NCI-H1436 treated with DMSO at 0.1 percent for 48 hours (cell line): ENCODE results near the gene FGFBP3.
"Not testable (repeated sequence)": the region's sequence is repeated elsewhere in the genome, so short reads cannot be mapped to it uniquely, and the experiment has no call there.

ENCODE experiments used
- DNase-seq: peaks from one replicate; lab custom pipeline; 2025; lab: John Stamatoyannopoulos, UW

Gene FGFBP3

DNA sequence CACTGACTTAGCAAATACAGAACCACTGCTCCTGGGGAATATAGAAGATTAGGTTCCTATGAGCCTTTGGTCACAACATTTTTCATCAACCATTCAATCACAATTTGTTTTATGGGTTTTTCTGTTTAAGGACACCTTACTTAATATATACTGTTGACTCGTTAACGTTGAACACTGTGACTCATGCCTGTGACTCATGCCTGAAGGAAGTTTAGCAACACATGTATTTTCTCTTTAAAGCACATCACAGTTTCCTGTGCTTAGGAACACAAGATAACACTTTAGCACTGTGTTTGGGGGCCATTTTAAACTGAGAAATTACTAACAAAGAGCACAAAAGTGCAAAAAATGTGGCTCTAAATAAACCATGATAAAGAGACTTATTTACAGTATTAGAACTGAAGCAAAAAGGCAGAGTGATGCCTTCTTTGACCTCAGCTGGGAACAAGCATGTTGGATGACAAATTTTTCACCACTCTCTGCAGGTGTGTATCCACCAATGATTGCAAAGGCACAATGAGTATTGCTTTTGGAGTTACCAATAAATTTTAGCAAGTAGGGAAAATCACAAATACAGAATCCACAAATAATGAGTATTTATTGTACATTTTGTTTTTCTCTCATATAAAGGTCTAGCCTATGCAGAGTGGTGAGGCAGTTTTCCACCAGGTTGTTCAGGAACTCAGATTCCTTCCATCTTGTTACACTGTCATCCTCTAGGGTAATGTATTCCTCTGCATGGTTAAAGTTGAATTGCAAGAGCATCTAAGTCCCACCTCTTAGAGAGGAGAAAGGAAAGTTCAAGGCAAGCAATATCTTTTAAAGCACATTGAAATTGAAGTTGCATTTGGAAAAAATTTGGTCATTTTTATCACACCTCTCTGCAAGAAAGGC is 7.3 kb downstream of the FGFBP3 start:
- no peak for DNase-seq

DNA sequence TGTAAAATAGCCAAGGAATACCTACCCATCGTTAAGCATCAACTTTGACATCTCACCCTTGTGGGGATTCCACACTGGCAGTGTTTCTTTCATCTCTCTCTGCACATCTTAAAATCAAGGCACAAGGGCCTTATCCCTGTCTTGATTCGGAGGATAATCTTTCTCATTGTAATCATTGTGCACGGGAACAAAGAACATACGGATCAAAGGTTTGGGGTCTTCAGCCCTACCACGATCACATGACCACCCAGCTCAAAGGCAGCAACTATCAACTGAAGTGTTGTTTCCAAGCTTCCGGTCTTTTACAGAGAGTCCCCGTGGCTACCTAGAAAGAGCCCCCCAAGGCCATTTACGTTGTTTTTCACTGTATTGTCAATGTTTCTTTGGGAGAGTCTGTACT is 11.9 kb downstream of the FGFBP3 start:
- DNase-seq: no peak

DNA sequence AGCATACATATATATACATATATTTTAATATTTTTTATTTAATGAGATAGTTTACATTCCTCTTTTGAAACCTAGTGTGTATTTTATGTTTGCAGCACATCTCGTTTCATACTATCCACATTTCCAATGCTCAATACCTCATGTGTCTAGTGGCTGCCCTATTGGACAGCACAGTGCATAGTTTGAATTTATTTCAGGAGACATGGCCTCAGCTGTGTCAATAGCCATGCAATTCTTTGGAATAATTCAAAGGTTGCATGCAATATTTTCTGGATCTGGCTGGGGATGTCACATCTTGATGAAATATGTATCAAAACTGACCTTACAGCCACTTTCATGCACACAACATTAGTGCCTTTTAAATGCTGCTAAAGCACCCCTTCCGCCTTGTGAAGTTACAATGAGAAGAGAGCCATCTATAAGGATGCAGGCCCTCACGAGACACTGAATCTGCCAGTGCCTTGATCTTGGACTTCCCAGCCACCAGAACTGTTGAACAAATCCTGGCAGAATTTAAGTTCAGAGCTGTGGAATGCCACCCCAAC is 13.0 kb downstream of the FGFBP3 start:
- DNase-seq: no peak

DNA sequence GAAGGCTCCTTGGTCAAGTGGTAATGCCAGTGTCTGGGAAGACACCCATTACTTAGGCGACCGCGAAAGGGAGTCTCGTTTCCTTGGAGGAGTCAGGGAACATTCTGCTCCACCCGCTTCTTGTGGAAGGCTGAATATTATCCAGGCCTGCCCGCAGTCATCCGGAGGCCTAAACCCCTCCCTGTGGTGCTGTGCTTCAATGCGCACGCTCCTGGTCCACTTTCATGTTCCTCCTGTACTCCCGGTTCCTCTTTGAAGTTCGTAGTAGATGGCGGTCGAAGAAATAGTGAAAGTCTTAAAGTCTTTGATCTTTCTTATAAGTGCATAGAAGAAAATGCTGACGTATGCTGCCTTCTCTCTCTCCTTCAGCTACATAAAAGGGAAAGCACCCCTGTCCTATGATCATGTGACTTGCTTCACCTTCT is 15.0 kb downstream of the FGFBP3 start:
- DNase-seq: not testable (repeated sequence)

DNA sequence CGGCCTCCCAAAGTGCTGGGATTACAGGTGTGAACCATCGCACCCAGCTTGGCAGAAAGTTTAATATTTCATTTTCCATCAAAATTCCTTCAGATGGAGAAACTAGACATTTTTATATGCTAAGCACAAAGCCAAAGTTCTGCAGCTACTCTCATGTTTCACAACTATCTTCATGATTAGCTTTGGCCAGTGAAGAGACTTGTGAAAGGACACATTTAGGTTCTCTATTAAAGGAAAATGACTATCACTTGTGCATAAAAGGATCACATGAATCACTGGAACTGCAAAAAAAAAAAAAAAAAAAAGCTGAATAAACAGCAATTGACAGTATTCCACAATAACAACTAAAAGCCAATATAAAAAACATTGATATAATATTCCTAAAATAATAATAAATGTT is 16.2 kb downstream of the FGFBP3 start:
- no peak for DNase-seq

DNA sequence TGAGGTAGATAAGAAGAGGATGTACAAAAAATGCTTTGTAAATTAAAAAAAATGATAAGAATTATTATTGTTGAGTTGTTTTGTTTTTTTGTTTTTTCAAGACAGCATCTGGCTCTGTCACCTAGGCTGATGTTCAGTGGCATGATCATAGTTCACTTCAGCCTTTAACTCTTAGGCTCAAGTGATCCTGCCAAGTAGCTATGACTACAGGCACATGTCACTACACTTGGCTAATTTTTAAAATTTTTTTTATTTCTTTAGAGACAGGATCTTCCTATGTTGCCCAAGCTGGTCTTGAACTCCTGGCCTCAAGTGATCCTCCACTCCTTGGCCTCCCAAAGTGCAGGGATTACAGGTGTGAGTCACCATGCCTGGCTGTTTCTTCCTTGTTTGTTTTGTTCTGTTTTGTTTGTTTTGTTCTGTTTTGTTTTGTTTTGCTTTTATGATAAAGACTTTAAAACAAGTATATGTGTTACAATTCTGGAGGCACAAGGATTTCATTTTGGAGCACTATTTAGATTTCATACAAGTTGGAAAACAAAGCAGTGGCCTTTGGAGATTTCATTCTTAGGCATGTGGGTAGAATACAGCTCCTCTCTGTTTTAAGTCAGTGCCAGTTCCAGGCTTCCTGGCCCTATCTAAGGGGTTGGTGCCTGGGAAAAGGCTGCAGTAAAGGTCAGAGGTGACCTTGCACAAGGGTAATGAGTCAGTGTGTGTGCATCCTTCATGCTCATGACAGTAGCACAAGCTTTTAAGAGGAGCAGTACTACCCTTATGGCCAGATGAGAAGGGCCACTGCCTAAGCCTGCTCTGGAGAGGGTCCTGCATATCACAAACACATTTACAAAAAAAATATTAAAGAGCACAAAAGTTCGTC is 17.9 kb downstream of the FGFBP3 start:
- DNase-seq: no peak

DNA sequence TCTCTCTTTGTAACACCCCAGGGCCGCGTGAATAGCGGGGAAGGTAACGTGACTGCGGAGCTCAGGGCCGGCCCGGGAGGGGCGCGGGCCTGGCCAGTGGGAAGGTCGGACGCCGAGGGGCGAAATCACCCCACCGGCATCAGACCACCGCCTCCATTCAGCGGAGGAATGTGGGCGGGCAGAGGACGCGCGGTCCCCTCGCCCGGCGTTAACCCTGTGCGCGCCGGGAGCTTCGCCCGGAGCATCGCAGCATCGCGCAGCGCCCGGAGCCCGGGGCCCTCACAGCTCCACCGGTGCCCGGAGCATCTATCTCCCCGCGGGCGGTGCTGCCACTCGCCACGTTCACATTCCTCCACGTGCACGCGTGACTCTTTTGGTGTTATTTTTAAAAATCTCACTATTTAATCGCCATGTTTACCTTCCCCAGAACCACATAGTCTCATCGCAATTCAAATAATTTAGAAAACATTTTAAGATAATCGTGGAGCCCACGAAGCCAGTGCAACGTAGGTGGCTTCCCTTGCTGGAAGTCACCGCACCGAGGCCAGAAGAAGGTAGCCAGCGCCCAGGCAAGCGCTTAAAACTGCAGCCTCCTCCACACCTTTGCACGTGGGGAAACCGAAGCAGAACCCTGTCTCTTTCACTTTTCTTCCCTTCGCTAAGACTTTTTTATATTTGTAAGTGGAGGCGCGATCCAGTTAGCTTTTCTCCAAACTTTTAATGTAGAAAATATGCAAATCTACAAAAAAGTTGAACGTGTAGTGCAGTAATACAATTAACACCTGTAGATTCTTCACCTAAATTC is 21.8 kb downstream of the FGFBP3 start:
- no peak for DNase-seq

DNA sequence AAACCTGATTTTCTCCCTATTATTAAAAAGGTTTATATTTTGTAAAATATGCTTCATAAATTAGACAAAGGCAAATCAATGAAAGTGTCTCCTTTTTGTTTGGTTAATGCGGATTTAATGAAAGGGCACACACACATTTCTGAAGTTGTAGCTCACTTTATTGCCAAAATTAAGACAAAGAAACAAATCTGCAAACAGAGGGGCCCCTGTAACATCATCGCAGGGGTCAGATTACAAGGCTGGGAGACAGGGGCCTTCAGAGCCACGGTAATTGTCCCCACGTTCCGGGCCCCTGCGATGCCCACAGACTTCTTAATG is 22.4 kb downstream of the FGFBP3 start:
- DNase-seq: no peak

DNA sequence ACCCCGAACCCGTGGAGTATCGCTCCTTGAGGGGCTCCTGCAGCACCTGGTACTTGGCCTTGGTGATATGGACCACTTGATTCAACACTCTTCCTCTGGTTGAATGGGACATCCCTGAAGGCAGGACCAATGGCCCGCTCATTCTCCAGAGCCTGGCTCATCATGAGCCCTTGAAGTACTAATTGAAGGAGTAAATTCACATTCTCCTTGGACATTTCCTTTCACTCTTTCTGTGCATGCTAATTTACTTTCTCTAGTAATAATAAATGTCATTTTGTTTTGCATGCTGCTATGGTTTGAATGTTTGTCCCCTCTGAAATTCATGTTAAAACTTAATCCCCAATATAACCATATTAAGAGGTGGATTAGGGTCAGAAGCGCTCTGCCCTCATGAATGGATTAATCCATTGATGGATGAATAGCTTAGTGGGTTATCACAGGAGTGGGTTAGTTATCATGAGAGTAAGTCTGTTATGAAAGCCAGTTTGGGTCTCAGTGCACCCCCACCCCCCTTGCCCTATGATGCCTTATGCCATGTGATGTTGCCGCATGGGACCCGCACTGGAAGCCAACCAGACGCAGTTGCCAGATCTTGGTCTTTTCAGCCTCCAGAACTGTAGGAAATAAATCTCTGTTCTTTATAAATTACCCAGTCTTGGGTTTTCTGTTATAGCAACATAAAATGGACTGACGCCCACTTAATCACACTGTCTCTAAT is 23.8 kb downstream of the FGFBP3 start:
- no peak for DNase-seq

DNA sequence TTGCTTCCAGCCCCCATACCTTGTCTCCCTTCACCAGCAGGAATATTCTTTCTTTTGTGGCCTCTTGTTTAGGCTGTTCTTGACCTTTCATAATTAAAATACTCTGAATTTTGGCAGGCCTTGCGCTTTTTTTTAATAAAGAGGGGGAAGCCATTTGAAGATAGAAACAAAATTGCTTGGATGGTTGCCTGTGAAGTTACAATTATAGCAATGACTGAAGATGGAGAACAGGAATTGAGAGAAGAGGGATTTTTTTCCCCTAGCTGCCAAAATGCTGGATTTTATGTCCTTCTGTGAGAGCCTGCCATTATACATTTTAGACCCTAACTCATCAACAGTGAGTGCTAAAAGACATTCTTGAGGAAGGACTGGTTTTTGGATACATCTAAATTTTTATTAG is 24.8 kb downstream of the FGFBP3 start:
- DNase-seq: no peak

DNA sequence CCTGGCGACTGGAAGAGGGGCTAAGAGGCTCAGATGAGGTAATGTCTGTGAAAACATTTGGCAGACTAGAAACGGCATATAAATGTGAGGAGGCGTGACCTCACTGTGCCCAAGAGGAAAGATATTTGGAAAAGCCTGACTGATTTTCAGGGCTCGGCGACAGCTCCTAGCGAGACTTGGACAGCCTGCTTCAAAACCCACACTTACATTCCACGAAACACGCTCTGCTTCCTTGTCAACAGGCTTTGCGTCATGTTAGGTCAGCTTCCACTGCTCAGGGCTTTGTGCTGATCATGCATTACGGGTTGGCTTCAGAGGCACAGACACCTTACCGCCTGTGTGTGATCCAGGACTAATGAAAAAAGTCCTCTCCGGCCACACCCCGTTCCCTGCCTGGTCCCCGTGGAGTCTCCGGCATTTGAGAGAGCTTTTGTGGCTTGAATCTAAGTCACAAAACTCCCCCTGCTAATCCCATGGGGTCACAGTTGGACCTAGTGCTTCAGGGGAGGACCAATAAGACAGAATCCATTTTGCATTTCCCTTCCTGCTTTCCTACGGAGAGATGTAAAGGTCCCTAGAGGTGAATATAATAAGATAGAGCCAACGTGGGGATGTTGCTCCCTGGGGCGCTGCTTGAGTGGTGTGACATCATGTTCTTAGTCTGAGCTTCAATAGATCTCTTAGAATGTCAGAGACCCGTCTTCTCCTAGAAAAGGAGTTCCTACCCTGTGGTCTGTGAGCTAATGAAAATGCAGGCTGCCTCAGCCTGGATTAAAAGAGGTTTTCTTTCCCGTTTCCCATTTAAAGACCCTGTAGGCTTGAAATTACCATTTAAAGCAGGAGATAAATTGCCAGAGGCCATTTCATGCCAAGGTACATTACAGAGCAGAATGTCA is 25.5 kb downstream of the FGFBP3 start:
- DNase-seq: no peak

DNA sequence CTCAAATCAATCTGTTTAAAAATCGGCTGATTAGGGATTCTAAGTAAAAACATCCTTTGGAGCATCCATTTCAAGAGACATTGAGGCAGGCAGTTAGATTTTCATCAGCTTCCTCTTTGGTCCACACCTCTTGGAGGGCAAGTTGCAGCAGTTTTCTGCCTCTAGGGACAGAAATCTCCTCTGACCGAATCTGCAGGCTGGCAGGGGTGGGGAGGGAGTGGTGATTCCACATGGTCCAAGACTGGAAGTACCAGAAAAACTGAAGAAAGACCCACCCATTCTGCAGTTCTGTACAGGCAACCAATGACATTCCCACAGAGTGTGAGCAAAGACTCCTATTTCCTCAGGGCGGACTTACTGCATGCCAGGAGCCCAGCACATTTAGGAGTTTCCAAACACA is 29.0 kb downstream of the FGFBP3 start:
- DNase-seq: no peak

DNA sequence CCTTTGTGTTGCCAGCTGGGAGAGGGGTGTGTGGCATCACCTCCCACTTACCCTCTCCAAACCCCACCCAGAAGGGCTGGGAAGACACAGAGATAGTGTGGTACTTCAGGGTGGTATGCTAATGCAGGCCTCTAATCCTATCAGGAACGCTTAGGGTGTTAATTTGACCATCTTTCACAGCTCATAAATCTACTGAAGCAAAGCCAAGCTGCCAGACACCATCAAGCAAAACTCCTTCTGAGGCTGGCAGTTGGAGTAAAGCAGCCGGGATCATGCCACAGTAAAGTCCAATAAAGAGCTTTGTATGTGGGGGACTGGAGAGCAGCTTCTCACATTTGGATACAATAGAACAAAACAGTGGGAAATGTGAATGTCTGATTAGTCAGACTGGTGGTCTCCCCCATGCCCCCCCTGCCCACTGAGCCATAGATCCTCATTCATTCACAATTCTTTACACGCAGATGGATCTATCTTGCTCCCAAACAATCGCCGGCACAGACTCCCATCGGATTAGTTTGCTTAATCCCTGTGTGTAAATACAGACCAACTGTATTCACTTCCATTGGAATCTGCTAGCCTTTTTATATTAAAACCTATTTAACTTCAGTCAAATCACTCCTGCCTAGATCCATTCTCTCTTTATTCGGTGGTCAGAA is 29.6 kb downstream of the FGFBP3 start:
- DNase-seq: no peak

DNA sequence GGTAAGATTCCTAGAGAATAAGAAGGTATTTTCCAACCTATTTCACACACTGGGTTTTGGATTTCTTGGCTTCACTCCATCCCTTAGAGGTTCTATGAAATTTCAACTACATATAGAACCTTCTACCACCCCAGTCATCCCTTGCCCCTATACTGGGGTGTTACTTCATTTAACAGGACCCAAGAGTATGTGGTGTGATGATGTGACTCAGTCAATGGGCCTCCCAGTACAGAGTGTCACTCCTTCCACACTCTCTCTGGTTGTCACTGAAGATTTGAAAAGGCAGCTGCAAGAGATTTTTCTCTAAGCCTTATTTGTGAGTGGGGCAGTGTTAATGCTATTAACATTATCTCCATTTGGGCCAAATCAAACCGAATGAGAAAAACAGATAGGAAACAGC is 33.5 kb downstream of the FGFBP3 start:
- no peak for DNase-seq

DNA sequence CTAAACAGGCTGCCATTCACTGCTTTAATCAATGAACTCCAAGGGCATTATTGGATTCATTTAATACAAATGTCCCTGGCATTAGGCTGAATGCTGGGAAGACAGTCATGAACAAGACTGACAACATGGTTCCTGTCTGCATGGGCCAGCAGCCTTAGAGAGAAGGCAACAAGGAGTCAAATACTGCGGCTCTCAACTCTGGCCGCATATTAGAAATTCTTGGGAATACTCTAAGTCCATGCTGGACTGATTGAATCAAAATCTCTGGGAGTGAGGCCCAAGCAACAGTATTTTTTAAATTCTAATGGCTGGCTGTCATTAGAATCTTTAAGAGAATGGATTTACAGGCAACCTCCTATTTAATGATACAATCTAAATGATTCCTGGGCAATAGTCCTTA is 34.1 kb downstream of the FGFBP3 start:
- DNase-seq: no peak

DNA sequence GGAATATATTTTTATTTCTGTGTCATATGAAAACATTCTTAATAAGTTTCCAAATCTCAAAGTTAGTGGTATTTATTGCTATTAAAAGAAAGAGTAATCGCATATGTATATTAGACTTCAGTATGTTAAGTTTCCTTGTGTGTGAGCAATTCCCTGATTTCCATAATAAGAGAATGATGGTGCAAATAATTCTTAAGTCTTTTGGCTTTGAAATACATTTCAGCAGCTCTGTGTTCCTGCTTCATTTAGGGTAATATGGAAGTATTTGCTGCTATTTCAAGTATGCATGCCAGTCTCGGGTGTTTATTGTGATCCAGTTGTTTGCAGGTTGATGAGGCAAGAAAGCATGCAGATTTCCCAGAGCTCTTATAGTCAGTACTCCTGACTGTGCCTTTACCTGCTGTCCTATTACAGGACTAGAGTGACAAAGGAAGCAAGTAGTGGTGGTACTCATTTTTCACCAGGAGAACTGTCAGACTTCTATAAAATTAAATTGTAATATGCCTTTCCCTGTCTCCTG is 43.7 kb downstream of the FGFBP3 start:
- no peak for DNase-seq

DNA sequence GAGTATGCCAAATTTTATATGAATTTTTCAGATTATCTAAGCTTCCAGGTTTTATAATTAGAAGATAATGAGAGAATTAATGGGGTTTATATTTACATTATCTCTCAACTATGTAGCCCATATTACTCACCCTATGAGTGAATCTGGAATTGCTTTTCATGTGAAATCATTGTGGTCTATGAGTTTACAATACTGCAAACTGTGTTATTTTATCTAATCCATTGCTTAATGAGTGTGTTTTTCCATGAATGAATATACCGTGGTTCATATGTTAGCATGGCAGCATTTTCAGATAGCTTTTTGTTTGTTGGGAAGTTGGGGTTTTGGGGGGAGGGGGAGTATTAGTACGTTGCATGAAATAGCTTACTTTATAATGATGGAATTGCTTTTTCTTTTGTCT is 44.5 kb downstream of the FGFBP3 start:
- no peak for DNase-seq

DNA sequence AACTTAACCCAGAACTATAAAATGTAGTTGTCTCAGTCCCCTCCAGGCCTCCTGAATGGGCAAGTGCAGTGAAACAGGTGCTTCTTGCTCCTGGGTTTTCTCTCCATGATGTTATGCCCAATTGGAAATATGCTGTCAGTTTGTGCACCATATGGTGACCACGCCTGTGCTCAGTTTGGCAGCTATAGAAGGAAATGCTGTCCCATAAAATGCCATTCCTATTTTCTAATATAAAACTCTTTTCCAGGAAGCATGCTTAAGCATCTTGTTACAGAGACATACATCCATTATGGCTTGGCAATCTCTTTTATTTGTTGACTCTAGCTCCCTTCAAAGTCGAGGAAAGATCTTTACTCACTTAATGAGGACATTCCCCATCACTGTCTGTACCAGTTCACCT is 45.2 kb downstream of the FGFBP3 start:
- no peak for DNase-seq

DNA sequence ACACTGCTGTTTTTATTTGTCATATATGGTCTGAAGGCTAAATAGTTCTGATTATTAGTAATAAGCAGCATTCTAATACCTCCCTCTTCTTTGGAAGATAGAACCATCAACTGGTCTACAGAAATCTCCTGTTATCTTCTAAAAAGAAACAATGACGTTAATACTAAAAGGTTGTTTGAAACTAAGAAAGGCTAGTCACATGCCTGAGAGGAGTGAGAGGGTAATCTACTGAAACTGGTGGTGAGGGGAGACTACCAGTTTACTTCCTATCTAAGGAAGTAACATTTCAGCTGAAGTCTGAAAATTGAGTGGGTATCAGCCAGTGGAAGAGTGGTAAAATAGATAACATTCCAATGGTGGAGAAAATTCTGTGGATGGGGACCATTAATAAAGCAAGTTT is 48.4 kb downstream of the FGFBP3 start:
- DNase-seq: no peak

DNA sequence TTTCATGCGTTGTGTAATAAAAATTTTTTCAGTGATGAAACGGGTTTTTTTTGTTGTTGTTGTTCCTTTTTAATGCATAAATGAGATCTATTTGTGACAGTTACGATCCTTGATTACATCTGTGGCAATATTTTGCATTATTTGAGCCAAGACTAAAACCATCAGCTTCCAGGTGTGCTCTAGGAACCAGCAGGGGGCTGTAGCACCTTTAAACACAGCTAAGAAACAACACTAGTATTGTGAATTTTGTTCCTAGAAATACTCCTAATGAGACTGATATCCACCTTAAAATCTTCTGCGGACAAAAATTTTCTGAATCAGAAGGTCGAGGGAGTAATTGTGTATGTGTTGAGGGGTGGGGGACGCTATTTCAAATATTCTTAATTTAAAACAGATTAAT is 52.6 kb downstream of the FGFBP3 start:
- DNase-seq: no peak
